Uterus (tissue), 2 donors: ENCODE measurements around the gene OGFR.

Experiments used
- POLR2A ChIP-seq, 2 donors: fragments of 450-650 bp; IDR thresholded peaks; one replicate each; pipeline ENCODE4 v1.6.1; 2016; ENCODE audit warnings: antibody characterized with exemption in 2 of 2, mild to moderate bottlenecking in 1 of 2, moderate library complexity in 1 of 2
- TF ChIP-seq, protein P1 (sequence below), 4 experiments: fragments of 200-600 bp in 2 of 4; fragments of 450-650 bp in 2 of 4; sonication (generic) in 2 of 4; IDR thresholded peaks; one replicate each; pipeline ENCODE4 v1.5.1; 2016 to 2019; ENCODE audit warnings: antibody characterized with exemption in 4 of 4, mild to moderate bottlenecking in 2 of 4, moderate library complexity in 1 of 4

DNA sequence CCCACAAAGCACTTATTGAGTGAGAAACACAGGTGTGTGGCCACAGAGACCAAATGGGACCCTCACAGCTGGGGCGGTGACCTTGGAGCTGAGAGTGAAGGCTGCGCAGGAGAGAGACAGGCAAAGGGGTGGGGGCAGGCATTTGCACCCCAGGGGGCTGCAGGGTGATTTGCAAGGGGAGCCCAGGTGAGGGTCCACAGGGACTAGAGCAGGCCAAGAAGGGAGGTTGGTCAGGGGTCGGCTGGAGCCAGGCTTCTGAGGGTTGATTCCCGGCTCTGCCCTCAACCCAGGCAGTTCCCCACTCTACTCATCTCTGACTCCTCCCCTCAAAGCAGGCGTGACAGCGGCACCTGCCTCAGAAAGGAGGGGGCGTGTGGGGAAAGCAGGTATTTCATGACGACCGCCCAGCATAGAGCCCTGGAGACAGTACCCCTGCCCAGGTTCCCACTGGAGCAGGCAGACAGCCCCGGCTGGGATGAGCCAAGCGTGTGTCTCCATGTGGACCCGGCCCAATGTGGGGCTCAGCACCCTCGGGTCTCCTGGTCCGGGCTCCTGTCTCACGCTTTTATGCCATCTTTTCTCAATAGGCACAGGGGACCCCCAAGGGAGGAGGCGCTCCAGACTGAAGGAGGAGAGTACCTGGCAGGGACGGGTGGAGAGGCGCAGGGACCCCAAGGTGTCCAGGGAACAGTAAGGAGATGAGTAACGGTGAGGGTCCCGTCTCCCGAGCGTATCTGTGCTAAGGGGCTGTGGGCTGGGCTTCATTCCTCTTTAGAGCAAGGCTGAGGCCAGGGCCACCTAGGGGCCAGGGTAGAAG, 11.5 kb upstream of the OGFR start:
- TF ChIP-seq, protein P1, sequence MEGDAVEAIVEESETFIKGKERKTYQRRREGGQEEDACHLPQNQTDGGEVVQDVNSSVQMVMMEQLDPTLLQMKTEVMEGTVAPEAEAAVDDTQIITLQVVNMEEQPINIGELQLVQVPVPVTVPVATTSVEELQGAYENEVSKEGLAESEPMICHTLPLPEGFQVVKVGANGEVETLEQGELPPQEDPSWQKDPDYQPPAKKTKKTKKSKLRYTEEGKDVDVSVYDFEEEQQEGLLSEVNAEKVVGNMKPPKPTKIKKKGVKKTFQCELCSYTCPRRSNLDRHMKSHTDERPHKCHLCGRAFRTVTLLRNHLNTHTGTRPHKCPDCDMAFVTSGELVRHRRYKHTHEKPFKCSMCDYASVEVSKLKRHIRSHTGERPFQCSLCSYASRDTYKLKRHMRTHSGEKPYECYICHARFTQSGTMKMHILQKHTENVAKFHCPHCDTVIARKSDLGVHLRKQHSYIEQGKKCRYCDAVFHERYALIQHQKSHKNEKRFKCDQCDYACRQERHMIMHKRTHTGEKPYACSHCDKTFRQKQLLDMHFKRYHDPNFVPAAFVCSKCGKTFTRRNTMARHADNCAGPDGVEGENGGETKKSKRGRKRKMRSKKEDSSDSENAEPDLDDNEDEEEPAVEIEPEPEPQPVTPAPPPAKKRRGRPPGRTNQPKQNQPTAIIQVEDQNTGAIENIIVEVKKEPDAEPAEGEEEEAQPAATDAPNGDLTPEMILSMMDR (IDR thresholded peaks at IDR 0.05): no peak
- TF ChIP-seq POLR2A (IDR thresholded peaks at IDR 0.05): no peak
